Stimulated activated CD4-positive, alpha-beta T cell treated with anti-CD3 and anti-CD28 coated beads, Interleukin-2, amount 100 ng/mL, for 4 hours (primary cell): ENCODE results near the gene MBD2.
"Not testable (repeated sequence)": the region's sequence is repeated elsewhere in the genome, so short reads cannot be mapped to it uniquely, and the experiment has no call there.

Source experiments
- DNase-seq: peaks from one replicate; pipeline ENCODE4 v3.0.0-alpha.2; 2020; ENCODE audit warnings: low read depth

MBD2 gene, protein sequence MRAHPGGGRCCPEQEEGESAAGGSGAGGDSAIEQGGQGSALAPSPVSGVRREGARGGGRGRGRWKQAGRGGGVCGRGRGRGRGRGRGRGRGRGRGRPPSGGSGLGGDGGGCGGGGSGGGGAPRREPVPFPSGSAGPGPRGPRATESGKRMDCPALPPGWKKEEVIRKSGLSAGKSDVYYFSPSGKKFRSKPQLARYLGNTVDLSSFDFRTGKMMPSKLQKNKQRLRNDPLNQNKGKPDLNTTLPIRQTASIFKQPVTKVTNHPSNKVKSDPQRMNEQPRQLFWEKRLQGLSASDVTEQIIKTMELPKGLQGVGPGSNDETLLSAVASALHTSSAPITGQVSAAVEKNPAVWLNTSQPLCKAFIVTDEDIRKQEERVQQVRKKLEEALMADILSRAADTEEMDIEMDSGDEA

GRCh38 chr18:54224379-54225014 lies at the start of gene MBD2:
MBD2 (minus strand) TSS chr18:54224669; CDS start chr18:54224559, 110 bp downstream.
- DNase-seq, result peak; percentile 91

DNA sequence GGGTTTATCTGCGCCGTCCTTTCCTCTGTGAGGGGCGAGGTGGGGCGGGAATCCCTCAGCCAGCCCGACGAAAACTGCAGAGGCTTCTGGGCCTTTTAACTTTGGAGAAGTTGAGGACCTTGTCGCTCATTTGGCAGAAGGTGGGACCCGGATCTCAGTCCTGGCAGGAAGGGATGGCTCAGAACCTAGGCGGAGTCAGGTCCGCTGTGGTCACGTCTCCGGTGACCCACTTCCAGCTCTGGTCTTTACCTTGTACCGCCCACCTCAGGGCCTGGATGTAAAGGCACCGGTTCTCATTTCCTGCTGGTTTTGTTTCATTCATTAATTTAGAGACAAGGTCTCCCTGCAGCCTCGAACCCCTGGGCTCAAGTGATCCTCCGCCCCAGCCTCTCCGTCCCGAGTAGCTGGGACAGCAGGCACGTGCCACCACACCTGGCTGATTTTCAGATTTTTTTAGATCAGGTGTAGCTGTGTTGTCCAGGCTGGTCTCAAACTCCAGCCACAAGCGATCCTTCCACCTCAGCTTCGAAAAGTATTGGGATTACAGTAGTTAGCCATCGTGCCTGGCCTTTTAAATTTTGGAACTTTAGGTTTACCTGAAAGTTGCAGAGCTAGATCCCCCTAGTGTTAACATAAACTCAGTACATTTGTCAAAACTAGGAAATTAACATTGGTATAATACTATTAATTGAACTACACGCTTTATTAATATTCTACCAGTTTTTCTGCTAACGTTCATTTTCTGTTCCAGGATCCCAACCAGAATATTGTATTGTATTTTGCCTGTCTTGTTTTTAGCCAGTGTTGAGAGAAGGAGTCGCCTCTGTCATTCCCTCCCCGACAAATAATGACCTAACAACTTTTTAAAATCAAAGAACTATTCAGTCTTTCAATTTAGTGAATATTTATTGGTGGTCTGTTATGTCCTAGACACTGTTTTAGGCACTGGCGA lies 45.7 kb upstream of the MBD2 start:
- DNase-seq, result peak; percentile 2

- no peak for DNase-seq
These were observed 44.3 kb upstream of the MBD2 start for GRCh38 chr18:54268751-54269150.

GRCh38 chr18:54267701-54268100 lies 43.2 kb upstream of the MBD2 start:
- no peak for DNase-seq

DNA sequence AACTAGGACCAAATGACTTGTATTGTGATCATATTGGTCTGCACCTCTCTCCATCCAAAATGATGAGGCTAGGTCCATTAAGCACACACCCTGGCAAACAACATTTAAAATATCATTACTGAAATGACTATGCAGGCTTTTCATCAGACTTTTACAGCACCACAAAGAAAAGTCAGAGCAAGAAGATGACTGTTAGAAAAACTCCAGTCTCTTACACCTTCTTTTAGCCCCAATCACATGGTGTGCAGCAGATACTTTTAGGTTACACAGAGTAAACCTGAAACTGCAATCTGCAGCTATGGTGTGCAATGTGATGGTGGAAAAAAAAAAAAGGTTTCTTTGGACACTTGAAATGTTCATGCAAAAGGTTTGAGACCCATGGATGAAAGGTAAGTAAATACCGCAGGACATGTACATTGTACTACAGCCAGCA lies 39.5 kb upstream of the MBD2 start:
- DNase-seq, result no peak

DNA sequence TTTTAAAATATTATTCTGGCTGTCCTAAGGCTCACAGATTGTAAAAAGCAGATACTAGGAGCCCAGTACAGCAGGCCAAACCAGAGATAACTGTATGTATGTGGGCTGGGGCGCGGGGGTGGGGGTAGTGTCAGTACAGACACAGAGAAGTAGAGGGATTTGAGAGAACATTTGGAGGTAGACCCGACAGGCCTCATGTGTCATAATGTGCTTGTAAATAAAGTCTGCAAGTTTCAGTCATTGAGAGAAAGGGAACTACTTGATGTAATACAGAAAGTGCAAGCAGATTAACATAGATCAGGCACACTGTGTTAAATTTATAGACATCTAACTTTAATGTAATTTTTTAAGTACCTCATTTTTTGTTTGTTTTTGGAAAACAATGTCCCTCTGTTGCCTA lies 37.4 kb upstream of the MBD2 start:
- DNase-seq, result no peak

DNA sequence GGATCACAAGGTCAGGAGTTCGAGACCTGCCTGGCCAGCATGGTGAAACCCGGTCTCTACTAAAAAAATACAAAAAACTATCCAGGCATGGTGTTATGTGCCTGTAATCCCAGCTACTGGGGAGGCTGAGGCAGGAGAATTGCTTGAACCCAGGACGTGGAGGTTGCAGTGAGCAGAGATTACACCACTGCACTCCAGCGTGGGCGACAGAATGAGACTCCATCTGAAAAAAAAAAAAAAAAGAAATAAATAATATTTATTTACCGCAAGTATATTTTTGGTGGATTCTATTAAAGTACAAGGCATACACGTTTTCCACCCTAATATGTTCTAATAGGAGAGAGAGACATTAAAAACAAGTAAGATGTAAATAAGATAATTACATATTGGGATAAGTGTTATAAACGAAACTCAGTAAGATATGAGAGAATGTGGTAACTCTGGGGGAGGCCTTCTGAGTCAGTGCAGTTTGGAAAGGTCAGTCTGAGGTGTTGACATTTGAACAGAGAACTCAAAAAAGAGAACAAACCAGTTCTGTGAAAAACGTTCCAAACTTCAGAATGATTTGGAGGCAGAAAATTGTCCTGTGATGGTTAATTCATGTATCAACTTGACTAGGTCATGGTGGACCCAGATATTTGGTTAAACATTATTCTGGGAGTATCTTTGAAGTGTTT lies 36.1 kb upstream of the MBD2 start:
- no peak for DNase-seq

DNA sequence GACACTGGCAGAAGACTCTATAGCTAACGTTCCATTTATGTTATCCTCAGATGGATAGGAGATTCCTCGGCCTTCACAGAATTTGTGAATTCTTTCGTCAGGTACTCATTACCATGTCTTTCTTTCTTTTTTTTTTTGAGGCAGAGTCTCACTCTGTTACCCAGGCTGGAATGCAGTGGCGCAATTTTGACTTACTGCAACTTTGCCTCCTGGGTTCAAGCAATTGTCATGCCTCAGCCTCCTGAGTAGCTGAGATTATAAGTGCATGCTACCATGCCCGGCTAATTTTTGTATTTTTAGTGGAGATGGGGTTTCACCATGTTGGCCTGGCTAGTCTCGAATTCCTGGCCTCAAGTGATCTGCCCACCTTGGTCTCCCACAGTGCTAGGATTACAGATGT lies 33.3 kb upstream of the MBD2 start:
- DNase-seq, result not testable (repeated sequence)

GRCh38 chr18:54257015-54257414 lies 32.5 kb upstream of the MBD2 start:
- DNase-seq, result no peak

GRCh38 chr18:54255141-54255540 lies 30.7 kb upstream of the MBD2 start:
- DNase-seq, result no peak

DNA sequence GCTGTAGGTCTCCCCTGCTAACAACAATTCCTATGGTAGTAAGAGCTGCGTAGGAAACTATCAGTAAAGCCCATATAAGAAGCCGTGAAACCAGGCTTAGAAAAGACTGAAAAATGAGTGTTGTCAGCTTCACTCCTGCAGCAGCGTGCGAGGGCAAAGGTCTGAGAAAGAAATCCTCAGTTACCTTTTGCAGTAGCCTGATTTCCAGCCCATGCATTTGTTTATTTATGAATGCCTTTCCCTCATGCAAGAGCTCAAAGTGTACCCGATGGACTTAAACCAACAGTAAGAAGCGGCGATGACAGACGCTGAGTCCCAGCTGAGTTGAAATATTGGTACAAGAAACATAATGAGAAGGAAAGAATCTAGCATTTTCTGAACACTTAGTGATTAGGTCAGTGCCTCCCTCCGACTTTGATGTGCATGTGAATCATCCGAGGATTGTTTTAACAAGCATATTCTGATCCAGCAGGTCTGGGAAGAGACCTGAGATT lies 29.8 kb upstream of the MBD2 start:
- no peak for DNase-seq

- DNase-seq, result no peak
These were observed 27.3 kb upstream of the MBD2 start for GRCh38 chr18:54251606-54252390.

GRCh38 chr18:54250846-54251261 lies 26.4 kb upstream of the MBD2 start:
- DNase-seq, result no peak

- DNase-seq, result no peak
These were observed 23.2 kb upstream of the MBD2 start for GRCh38 chr18:54247511-54248175.

GRCh38 chr18:54242327-54242726 lies 17.9 kb upstream of the MBD2 start:
- DNase-seq, result no peak

DNA sequence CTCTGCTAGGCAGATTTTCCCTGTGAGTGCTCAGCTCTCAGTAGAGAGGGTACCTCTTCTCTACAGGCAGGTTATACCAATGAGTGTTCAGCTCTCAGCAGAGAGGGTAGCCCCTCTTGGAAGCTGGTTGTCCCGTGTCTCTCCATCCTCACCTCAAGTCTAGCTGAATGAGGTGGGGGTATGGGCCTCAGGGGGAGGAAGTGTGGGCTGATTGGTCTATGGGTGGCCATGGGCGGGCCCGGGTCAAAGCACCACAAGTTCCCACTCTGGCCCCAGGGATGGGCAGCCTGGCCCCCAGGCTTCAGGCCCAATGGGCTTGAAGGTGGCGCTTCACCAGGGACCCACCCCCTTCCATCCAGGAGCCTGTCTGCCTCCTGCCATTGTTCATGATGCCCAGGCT lies 17.0 kb upstream of the MBD2 start:
- DNase-seq, result no peak

GRCh38 chr18:54240629-54241107 lies 16.2 kb upstream of the MBD2 start:
- DNase-seq, result no peak

DNA sequence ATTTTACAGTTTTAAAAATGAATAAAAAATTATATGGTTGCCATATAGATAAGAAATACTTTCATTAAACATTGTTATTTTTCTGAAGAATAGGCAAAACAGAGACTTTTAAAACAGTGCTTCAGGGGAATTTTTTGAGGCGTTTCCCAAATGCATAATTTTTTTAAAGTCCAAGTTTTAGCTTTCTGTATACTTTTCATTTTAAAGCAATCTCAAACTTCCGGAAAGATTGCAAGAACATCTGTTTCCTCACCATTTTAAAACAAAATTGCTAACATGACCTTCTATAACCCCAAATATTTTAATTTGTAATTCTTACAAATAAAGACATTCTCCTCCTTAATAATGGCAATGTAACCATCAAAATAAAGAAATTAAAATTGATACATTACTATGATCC lies 15.1 kb upstream of the MBD2 start:
- DNase-seq, result no peak

DNA sequence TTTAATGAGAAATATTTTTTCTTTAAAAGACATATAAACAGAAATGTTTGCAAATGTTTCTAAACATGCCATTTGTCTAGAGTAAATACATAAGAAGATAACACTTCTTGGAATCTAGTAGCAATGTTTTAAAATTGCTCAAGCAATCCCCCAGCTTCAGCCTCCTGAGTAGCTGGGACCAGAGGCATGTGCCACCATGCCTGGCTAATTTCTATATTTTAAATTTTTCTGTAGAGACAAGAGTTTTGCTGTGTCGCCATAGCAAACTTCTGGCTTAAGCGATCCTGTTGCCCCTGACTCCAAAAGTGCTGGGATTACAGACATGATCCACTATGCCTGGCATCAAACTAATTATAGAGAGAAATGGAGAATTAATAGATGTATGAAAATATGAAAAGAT lies 14.6 kb upstream of the MBD2 start:
- no peak for DNase-seq
